ENCODE results near the gene CCP110.

- TF ChIP-seq CTCF (IDR thresholded peaks at IDR 0.05) = no peak
- no peak for TF ChIP-seq SIN3A (IDR thresholded peaks at IDR 0.05; ENCODE audit: borderline replicate concordance, insufficient read depth, low read depth, low read length)
- no peak for TF ChIP-seq POLR2AphosphoS5 (IDR thresholded peaks at IDR 0.05; ENCODE audit: low read depth, low read length)
These were observed 39.6 kb upstream of the CCP110 start for GRCh38 chr16:19484096-19484495.
